Head of caudate nucleus (tissue), 42 donors: ENCODE data around the gene SAYSD1.

Source experiments
- DNase-seq, 42 donors: peaks; one replicate each; pipeline versions ENCODE4 v3.0.0 to v3.0.0-alpha.2; 2020 to 2021; ENCODE audit warnings: mixed read lengths in 7 of 42
- intact Hi-C: fragments of 100-400 bp; cut with DNase I; formaldehyde crosslinking; loops from one replicate; pipeline ENCODE4 v1.15.0; 2022

SAYSD1 gene

DNA sequence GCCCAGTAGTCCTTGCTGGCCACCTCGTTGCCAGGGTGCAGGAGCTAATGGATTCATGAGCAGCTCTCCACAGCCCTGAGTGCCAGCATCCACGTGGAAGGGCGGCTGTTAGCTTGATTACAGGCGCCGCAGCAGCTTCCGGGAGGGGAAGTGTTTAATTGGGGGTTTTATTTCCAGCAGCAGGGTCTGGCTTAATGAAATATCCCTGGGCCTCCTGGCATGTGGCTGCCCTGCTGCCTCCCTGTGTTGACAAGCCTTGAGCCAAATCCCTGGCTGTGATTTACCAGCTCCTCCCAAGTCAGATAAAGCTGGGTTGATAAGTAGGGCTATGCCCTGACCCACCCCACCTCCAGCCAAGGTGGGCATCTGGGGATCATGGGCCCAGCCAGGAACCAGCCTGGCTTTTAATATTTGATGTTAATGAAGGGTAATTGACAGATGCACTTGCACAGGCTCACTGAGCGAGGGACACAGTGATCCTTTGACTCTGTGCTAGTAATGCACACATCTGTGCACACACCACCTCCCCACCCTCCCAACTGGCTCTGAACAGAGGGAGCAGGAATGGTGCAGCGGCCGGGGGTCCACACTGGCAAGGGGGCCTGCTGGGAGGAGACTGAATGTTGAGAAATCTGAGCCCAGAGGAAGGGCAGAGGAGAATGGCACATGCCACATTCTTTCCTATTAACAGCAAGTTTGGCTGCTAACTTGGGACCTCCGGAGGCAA lies 52.8 kb downstream of the SAYSD1 start:
- DNase-seq = no peak
- intact Hi-C loops = no loop called here

- intact Hi-C loops = no loop called here
- DNase-seq = no peak
These were observed 53.4 kb downstream of the SAYSD1 start for GRCh38 chr6:39061588-39061987.

DNA sequence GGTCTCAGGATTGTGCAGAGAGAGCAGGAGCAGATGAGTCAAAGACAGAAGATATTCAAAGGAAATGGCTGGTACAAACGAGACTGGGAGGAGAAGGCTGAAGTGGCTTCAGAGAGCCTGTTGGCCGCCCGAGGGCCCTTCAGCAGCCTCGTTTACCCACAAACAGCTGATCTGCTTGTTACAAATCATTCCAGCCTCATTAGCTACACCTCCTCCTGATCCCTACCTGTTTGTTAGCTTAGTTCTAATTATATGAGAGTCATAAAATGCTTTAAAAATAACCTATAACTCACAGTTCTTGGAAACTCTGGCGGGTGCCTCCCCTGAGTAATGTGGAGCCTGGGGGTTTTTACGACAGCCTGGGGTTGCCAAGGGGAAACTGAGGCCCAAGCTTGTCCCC lies 53.8 kb downstream of the SAYSD1 start:
- no peak for DNase-seq
- intact Hi-C loops = no loop called here

GRCh38 chr6:39060467-39061160 lies 54.4 kb downstream of the SAYSD1 start:
- DNase-seq = no peak
- intact Hi-C loops = no loop called here

DNA sequence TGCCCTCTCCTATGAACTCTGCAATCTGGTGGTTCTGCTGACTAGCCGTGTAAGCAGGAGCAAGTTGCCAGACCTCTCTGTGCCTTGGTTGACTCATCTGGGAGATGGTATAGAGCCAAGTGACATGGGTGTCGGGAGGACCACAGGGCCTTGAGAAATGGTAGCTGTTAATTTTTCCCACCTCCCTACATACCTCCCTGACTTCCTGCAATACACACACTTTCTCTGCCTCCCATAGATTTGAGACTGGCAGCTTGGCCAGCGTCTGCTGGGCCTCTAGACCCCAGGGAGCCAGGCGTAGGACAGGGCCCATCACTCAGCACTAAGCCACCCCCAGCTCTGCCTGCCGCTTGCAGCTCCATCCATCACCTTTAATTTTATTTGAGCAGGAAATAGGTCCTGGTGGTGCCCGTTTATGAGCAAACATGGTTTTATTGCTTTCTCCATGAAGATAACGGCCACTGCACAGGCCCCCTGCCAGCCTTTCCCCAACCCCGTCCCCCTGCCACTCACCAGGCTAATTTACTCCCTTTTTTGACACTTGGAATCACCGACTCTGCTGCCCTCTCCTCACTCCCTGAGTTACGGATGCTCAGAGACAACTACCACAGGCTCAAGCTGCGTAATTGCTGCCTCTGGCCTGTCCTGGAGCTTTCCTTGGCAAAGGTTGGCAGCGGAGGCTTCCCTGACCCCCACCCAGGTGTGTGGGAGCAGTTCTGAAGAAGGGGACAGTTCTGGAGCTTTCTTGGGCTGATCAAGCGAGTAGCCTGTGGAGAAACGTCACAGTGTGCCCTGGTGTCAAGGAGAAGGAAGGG lies 55.3 kb downstream of the SAYSD1 start:
- intact Hi-C loops = no loop called here
- no peak for DNase-seq

DNA sequence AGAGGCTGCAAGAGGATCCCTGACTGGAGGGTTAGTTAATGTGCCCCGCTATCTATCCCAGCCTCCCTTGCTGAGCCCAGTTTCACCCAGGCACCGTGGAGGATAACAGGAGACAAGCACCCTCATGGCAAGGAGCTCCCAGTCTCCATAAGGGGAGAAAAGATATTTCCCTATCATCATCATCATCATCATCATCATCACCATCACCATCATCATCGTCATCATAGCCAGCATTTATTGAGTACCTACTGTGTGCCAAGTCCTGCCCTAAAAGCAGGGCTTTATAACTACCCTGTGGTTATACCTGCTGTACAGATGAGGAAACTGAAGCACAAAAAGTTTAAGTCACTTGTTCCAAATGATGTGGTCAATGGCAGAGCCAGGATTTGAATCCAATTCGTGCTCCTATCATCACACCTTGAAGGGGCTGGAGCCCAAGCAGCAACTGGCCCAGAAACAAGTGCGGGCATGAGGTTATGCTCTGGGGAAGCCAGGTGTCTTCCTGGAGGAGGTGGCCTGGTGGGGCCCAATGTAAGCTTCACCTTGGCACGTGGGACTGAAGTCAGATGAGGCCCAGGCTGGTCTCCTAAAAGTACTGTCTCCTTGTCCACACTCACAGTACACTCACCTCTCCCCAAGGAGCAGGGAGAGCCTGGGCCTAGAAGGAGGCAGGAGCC lies 56.4 kb downstream of the SAYSD1 start:
- intact Hi-C loops = no loop called here
- DNase-seq = no peak

DNA sequence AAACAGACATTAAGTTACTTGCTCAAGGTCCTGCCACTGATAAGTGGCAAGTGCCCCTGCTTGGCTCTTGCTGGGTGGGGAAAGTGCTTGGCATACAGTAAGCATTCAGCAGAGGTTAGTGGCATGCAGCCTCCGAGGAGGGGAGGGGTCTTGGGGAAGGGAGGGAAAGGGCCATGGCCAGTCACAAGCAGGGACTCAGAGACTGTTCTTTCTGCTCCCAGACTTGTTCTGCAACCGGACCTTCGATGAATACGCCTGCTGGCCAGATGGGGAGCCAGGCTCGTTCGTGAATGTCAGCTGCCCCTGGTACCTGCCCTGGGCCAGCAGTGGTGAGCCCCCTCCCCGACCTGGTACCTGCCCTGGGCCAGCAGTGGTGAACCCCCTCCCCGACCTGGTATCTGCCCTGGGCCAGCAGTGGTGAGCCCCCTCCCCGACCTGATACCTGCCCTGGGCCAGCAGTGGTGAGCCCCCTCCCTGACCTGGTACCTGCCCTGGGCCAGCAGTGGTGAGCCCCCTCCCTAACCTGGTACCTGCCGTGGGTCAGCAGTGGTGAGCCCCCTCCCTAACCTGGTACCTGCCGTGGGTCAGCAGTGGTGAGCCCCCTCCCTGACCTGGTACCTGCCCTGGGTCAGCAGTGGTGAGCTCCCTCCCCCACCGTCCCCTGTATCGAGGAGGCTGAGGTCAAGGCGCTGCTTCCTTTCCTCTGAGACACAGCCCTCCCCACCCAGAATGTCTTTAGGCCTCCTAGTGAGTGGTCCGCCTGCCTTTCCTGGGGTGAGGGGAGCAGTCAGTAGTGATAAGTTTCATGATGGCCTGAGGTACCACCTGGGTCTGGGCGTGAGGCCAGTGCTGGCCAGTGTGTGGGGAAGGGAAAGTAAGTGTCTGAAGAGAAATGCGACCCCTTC lies 57.5 kb downstream of the SAYSD1 start:
- DNase-seq = no peak
- intact Hi-C loops = no loop called here

GRCh38 chr6:39056681-39057080 lies 58.3 kb downstream of the SAYSD1 start:
- intact Hi-C loops = no loop called here
- no peak for DNase-seq

DNA sequence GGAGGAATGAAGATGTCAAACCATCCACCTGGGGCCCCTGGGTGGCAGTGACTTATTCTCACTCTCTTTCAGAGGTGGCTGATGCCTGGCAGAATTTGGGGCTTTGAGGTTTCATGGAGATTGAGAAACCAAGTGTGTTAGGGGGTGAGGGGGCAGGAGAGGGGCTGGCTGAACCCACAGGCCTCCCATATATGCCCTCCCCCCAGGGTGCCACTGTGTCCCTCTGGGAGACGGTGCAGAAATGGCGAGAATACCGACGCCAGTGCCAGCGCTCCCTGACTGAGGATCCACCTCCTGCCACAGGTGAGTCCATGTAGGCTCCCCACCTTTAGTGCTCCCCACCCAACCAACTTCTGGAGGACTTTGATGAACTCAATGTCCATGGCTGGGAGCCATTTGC lies 58.8 kb downstream of the SAYSD1 start:
- DNase-seq = no peak

GRCh38 chr6:39055661-39056060 lies 59.3 kb downstream of the SAYSD1 start:
- DNase-seq = no peak
- intact Hi-C loops = no loop called here

More for the DNA sequence above, 58.8 kb downstream of the SAYSD1 start:
- intact Hi-C loops = no loop called here

GRCh38 chr6:39054577-39055142 lies 60.3 kb downstream of the SAYSD1 start:
- DNase-seq = peak in 2 of 42 donors; percentile 2 to 12

More at GRCh38 chr6:39054577-39055142, 60.3 kb downstream of the SAYSD1 start:
- intact Hi-C loops = no loop called here
